ENCODE results near the gene LRRC3.

DNA sequence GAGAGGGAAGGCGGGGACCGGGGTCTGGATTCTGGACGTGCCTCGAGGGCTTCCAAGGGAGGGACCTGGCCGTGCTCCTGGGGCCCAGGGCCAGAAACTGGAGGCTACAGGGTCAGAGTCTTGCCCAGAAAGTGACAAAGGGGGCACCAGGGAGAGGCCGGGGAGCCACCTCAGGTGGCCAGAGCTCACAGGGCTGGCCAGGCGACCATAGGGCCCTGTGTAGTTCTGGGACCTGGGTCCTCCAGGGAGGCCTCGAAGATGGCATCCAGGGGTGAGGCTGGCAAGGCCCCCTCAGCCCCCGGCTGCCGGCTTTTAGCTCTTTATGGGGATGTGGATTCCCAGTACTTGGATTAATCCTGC is 14.3 kb upstream of the LRRC3 start:
- TF ChIP-seq, protein P1, sequence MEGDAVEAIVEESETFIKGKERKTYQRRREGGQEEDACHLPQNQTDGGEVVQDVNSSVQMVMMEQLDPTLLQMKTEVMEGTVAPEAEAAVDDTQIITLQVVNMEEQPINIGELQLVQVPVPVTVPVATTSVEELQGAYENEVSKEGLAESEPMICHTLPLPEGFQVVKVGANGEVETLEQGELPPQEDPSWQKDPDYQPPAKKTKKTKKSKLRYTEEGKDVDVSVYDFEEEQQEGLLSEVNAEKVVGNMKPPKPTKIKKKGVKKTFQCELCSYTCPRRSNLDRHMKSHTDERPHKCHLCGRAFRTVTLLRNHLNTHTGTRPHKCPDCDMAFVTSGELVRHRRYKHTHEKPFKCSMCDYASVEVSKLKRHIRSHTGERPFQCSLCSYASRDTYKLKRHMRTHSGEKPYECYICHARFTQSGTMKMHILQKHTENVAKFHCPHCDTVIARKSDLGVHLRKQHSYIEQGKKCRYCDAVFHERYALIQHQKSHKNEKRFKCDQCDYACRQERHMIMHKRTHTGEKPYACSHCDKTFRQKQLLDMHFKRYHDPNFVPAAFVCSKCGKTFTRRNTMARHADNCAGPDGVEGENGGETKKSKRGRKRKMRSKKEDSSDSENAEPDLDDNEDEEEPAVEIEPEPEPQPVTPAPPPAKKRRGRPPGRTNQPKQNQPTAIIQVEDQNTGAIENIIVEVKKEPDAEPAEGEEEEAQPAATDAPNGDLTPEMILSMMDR (conservative IDR thresholded peaks at IDR 0.05), result no peak
- no peak for TF ChIP-seq EZH2 (IDR thresholded peaks at IDR 0.05; ENCODE audit: low read depth)
